ENCODE measurements around the gene AKAP13. TPM values are rescaled to one million over a fixed set of nuclear protein-coding genes. Genes with fewer than 3 reads are reported as not detected.

Gene AKAP13
- polyA plus RNA-seq, 2 of the 4 experiments (the other 2 are of a cell fraction): 20.4 to 28.8 TPM

DNA sequence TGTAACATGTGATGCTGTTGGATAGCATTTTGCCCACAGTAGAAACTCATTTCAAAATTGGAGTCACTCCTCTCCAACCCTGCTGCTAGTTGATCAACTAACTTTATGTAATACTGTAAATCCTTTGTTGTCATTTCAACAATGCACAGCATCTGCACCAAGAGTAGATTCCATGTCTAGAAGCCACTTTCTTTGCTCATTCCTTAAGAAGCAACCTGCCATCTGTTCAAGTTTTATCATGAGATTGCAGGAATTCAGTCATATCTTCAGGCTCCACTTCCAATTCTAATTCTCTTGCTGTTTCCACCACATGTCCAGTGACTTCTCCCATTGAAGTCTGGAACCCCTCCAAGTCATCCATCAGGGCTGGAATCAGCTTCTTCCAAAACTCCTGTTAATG lies 42.9 kb downstream of the AKAP13 start:
- ChIA-PET POLR2A (no interaction called here), CTCF (interaction anchor here (1.3 to 2.1 kb wide), 2 partner anchors 9 to 23 kb away, joined by 3 to 18 read pairs; no protein-coding TSS in a partner anchor)
- Histone ChIP-seq H3K4me3 (no peak overlapping the region), H3K4me1 (peaks cover 43% of the 10 kb centered on the region), H3K27ac (no peak overlapping the region), H3K9me3 (no peaks in the 10 kb centered on the region), H3K4me2 (no peak overlapping the region)
- no peak for FAIRE-seq
- TF ChIP-seq ZNF302 (CRISPR knock-in tag; IDR thresholded peaks at IDR 0.05): no peak
- no peak for TF ChIP-seq CHD2 (IDR thresholded peaks at IDR 0.05; ENCODE audit: low read length, partially characterized antibody)
- no peak for TF ChIP-seq NR3C1 (IDR thresholded peaks at IDR 0.05)
- TF ChIP-seq KDM5A (IDR thresholded peaks at IDR 0.05): no peak
- TF ChIP-seq CHD4 (IDR thresholded peaks at IDR 0.05; ENCODE audit: borderline replicate concordance): no peak
- no peak for TF ChIP-seq CEBPB (IDR thresholded peaks at IDR 0.05)
- no peak for TF ChIP-seq HOXA7 (CRISPR knock-in tag; IDR thresholded peaks at IDR 0.05)
- no peak for TF ChIP-seq MYC (IDR thresholded peaks at IDR 0.05; ENCODE audit: borderline replicate concordance, low read length)
- TF ChIP-seq TFCP2L1 (CRISPR knock-in tag; IDR thresholded peaks at IDR 0.05): no peak
- no peak for TF ChIP-seq HDAC2 (IDR thresholded peaks at IDR 0.05)
- no peak for TF ChIP-seq ZC3H11A (IDR thresholded peaks at IDR 0.05)
- no peak for TF ChIP-seq SREBF2 (IDR thresholded peaks at IDR 0.05)
- TF ChIP-seq FOSB (CRISPR knock-in tag; IDR thresholded peaks at IDR 0.05): no peak
- TF ChIP-seq, protein P1, sequence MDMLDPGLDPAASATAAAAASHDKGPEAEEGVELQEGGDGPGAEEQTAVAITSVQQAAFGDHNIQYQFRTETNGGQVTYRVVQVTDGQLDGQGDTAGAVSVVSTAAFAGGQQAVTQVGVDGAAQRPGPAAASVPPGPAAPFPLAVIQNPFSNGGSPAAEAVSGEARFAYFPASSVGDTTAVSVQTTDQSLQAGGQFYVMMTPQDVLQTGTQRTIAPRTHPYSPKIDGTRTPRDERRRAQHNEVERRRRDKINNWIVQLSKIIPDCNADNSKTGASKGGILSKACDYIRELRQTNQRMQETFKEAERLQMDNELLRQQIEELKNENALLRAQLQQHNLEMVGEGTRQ (IDR thresholded peaks at IDR 0.05): no peak
- no peak for TF ChIP-seq ZSCAN20 (CRISPR knock-in tag; IDR thresholded peaks at IDR 0.05)
- no peak for TF ChIP-seq ZFP36 (IDR thresholded peaks at IDR 0.05; ENCODE audit: borderline replicate concordance, partially characterized antibody)
- no peak for TF ChIP-seq FOXS1 (CRISPR knock-in tag; IDR thresholded peaks at IDR 0.05)
- TF ChIP-seq CBX2 (IDR thresholded peaks at IDR 0.05; ENCODE audit: borderline replicate concordance, low read depth): no peak
- DNase-seq (ENCODE audit: low read depth in 1 of 2, low spot score in 1 of 2): no peak
- ATAC-seq: no peak

DNA sequence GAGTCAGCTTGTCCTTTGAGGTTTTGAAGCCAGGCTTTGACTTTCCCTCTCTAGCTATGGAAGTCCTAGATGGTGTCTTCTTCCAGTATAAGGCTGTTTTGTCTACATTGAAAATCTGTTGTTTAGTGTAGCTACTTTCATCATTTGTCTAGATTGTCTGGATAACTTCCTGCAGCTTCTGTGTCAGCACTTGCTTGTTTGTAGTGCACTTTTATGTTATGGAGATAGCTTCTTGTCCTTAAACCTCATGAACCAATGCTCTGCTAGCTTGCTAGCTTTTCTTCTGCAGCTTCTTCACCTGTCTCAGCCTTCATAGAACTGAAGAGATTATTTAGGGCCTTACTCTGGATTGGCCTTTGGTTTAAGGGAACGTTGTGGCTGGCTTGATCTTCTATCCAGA lies 43.8 kb downstream of the AKAP13 start:
- TF ChIP-seq RCOR1 (IDR thresholded peaks at IDR 0.05; ENCODE audit: low read depth, low read length) (no peak), FOSL2 (IDR thresholded peaks at IDR 0.05) (no peak), FOSL2 (CRISPR knock-in tag; IDR thresholded peaks at IDR 0.05) (no peak), HOXB5 (CRISPR knock-in tag; IDR thresholded peaks at IDR 0.05) (no peak), KDM5A (IDR thresholded peaks at IDR 0.05) (no peak), TP53 (CRISPR knock-in tag; IDR thresholded peaks at IDR 0.05) (no peak), MAFK (IDR thresholded peaks at IDR 0.05; ENCODE audit: partially characterized antibody) (no peak), BHLHE40 (IDR thresholded peaks at IDR 0.05; ENCODE audit: low read depth, low read length) (no peak), NFE2L2 (conservative IDR thresholded peaks at IDR 0.05; ENCODE audit: low read length) (no peak), HDAC2 (IDR thresholded peaks at IDR 0.05) (no peak), KDM1A (IDR thresholded peaks at IDR 0.05; ENCODE audit: low read depth) (no peak), MYC (IDR thresholded peaks at IDR 0.05; ENCODE audit: borderline replicate concordance, low read length) (no peak), FOSB (CRISPR knock-in tag; IDR thresholded peaks at IDR 0.05) (no peak)
- TF ChIP-seq, protein P2, sequence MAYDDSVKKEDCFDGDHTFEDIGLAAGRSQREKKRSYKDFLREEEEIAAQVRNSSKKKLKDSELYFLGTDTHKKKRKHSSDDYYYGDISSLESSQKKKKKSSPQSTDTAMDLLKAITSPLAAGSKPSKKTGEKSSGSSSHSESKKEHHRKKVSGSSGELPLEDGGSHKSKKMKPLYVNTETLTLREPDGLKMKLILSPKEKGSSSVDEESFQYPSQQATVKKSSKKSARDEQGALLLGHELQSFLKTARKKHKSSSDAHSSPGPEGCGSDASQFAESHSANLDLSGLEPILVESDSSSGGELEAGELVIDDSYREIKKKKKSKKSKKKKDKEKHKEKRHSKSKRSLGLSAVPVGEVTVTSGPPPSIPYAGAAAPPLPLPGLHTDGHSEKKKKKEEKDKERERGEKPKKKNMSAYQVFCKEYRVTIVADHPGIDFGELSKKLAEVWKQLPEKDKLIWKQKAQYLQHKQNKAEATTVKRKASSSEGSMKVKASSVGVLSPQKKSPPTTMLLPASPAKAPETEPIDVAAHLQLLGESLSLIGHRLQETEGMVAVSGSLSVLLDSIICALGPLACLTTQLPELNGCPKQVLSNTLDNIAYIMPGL (CRISPR knock-in tag; IDR thresholded peaks at IDR 0.05; ENCODE audit: borderline replicate concordance): no peak
- TF ChIP-seq, protein P3, sequence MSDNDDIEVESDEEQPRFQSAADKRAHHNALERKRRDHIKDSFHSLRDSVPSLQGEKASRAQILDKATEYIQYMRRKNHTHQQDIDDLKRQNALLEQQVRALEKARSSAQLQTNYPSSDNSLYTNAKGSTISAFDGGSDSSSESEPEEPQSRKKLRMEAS (IDR thresholded peaks at IDR 0.05): no peak
- DNase-seq (ENCODE audit: low read depth in 1 of 2, low spot score in 1 of 2): no peak
- 92% methylated on average over 1 of the region's 1 CpG for WGBS (ENCODE audit: missing lambda C conversion rate)

More for the DNA sequence above, 43.8 kb downstream of the AKAP13 start:
- POLR2A ChIA-PET: no interaction called here
- Histone ChIP-seq H3K27ac (no peak overlapping the region), H3K4me2 (no peak overlapping the region), H3K4me3 (no peak overlapping the region), H3K4me1 (peaks cover 34% of the 10 kb centered on the region), H3K9me3 (no peaks in the 10 kb centered on the region)
- ATAC-seq (no peak), FAIRE-seq (peak; percentile 54)
- CTCF ChIA-PET: interaction anchor here (1.0 to 2.1 kb wide), 4 partner anchors 10 to 128 kb away, joined by 3 to 18 read pairs (median 6); no protein-coding TSS in a partner anchor
